K562 (cell line): Measurements from ENCODE around the gene PRMT2. TPM values are rescaled to one million over a fixed set of nuclear protein-coding genes. Genes with fewer than 3 reads are reported as not detected.

Source experiments
- ARNT ChIP-seq, 2 experiments: fragments of 450-650 bp; IDR thresholded peaks; 2 replicates each; pipeline ENCODE4 v1.6.1; 2016; ENCODE audit warnings: mild to moderate bottlenecking in 1 of 2
- CHAMP1 ChIP-seq: fragments of 450-650 bp; IDR thresholded peaks from 2 replicates; pipeline ENCODE4 v1.6.1; 2016; ENCODE audit warnings: mild to moderate bottlenecking
- FOXM1 ChIP-seq, 2 experiments: fragments of 450-650 bp in 1 of 2; sonication (generic) in 1 of 2; formaldehyde crosslinking in 1 of 2; IDR thresholded peaks; 2 replicates each; pipeline versions ENCODE4 v1.6.1 to v1.9.0; 2017 to 2022; ENCODE audit warnings: low read depth in 2 of 2, mild to moderate bottlenecking in 2 of 2, missing genetic modification reagents in 1 of 2, moderate library complexity in 1 of 2
- FUS ChIP-seq: fragments of 200-400 bp; formaldehyde crosslinking; optimal IDR thresholded peaks from 2 replicates; pipeline ENCODE3; 2017; ENCODE audit warnings: low read depth, low read length
- GABPB2 ChIP-seq: fragments of 250-450 bp; sonication (Bioruptor Pico); conservative IDR thresholded peaks from 2 replicates; pipeline ENCODE4 v1.5.1; 2021; ENCODE audit warnings: mild to moderate bottlenecking
- HDAC3 ChIP-seq: fragments of 450-650 bp; IDR thresholded peaks from 2 replicates; pipeline ENCODE4 v1.6.1; 2018; ENCODE audit warnings: borderline replicate concordance, mild to moderate bottlenecking, moderate library complexity; ENCODE audit not compliant: partially characterized antibody
- KDM2B ChIP-seq: fragments of 250-450 bp; sonication (Bioruptor Pico); IDR thresholded peaks from 2 replicates; pipeline ENCODE4 v1.8.0; 2021; ENCODE audit warnings: mild to moderate bottlenecking, moderate library complexity
- NCOA6 ChIP-seq: fragments of 450-650 bp; IDR thresholded peaks from 2 replicates; pipeline ENCODE4 v1.6.1; 2017; ENCODE audit warnings: mild to moderate bottlenecking
- NR2C1 ChIP-seq, 2 experiments: fragments of 450-650 bp; IDR thresholded peaks; 2 replicates each; pipeline ENCODE4 v1.6.1; 2017; ENCODE audit warnings: mild to moderate bottlenecking in 2 of 2, antibody characterized with exemption in 1 of 2, inconsistent platforms in 1 of 2, missing compliant biosample characterization in 1 of 2, missing genetic modification characterization in 1 of 2
- PHB ChIP-seq: fragments of 250-450 bp; sonication (Bioruptor Pico); IDR thresholded peaks from 2 replicates; pipeline ENCODE4 v1.5.0; 2021
- SIX5 ChIP-seq, 2 experiments: IDR thresholded peaks; 2 replicates each; pipeline ENCODE4 v1.6.1; 2011; ENCODE audit warnings: low read length in 2 of 2, borderline replicate concordance in 1 of 2, low read depth in 1 of 2, mild to moderate bottlenecking in 1 of 2, moderate library complexity in 1 of 2; ENCODE audit not compliant: insufficient read depth in 1 of 2
- TAL1 ChIP-seq: fragments of 450-650 bp; IDR thresholded peaks from 2 replicates; pipeline ENCODE4 v1.6.1; 2016; ENCODE audit warnings: mild to moderate bottlenecking
- TFE3 ChIP-seq: fragments of 450-650 bp; formaldehyde crosslinking; IDR thresholded peaks from 2 replicates; pipeline ENCODE4 v1.4.0; 2020; ENCODE audit warnings: mild to moderate bottlenecking, mixed read lengths
- ZBTB43 ChIP-seq: sonication (generic); formaldehyde crosslinking; IDR thresholded peaks from 2 replicates; pipeline ENCODE4 v1.8.0; 2023; ENCODE audit warnings: mild to moderate bottlenecking, missing genetic modification reagents
- ZKSCAN8 ChIP-seq: fragments of 200-800 bp; sonication (Bioruptor generic); IDR thresholded peaks from 2 replicates; pipeline ENCODE4 v1.6.1; 2016; ENCODE audit warnings: missing genetic modification characterization, missing compliant biosample characterization
- ZNF449 ChIP-seq: fragments of 250-450 bp; sonication (Bioruptor Pico); IDR thresholded peaks from 2 replicates; pipeline ENCODE4 v1.8.0; 2022; ENCODE audit warnings: moderate library complexity, mild to moderate bottlenecking, inconsistent platforms
- ZNF512 ChIP-seq: IDR thresholded peaks from 2 replicates; pipeline ENCODE4 v1.6.1; 2016; ENCODE audit warnings: missing genetic modification characterization, missing compliant biosample characterization
- polyA plus RNA-seq, 8 experiments: library from polyadenylated mRNA; depleted of rRNA in 4 of 8; stranded (reverse) in 5 of 8; unstranded in 3 of 8; fragments of >200 nt; fragmentation: Nextera tagmentation in 2 of 8; fragmentation: Illumina TruSeq in 1 of 8; extraction: Ambion mirVana in 2 of 8; extraction: Trizol in 1 of 8; gene quantifications; 2 replicates each; pipeline versions ENCODE4 v1.2.1 to v1.2.3, GENCODE V29; 2011 to 2014; ENCODE audit warnings: inconsistent platforms in 1 of 8, missing spikeins in 1 of 8
- total RNA-seq, 7 experiments: library from RNA; depleted of rRNA in 6 of 7; stranded (reverse); fragments of >200 nt in 6 of 7; fragmentation: Illumina TruSeq in 2 of 7; extraction: Trizol in 2 of 7; gene quantifications; 2 replicates each; pipeline versions ENCODE4 v1.2.1 to v1.2.3, GENCODE V29; 2011 to 2021; ENCODE audit warnings: low replicate concordance in 1 of 7

The PRMT2 gene
- total and polyA plus RNA-seq, 9 of the 15 experiments (the other 6 are each of a cell fraction or from before 2014, with no cell fraction given) = 37.2 to 85.7 (median 59.3) TPM

- TF ChIP-seq FOXM1 (IDR thresholded peaks at IDR 0.05; ENCODE audit: low read depth) (no peak), FOXM1 (CRISPR knock-in tag; IDR thresholded peaks at IDR 0.05; ENCODE audit: low read depth) (no peak; the same call in none of the 2 replicates), TFE3 (no peak), ZBTB43 (CRISPR knock-in tag) (no peak), ZNF512 (no peak), NCOA6 (no peak), KDM2B (CRISPR knock-in tag) (0 out of 2 replicates have a peak, but pooled peaks have one; percentile 19), ARNT (IDR thresholded peaks at IDR 0.05) (no peak), PHB (CRISPR knock-in tag) (peak; percentile 96), GABPB2 (CRISPR knock-in tag) (peak; percentile 82; the same call in 1 of the 2 replicates), ZNF449 (CRISPR knock-in tag) (no peak), CHAMP1 (no peak), FUS (no peak), NR2C1 (IDR thresholded peaks at IDR 0.05) (no peak), NR2C1 (tag; IDR thresholded peaks at IDR 0.05) (no peak), HDAC3 (no peak), ZKSCAN8 (CRISPR knock-in tag) (no peak), SIX5 (IDR thresholded peaks at IDR 0.05; ENCODE audit: borderline replicate concordance in 1 of 2, insufficient read depth in 1 of 2, low read depth in 1 of 2, low read length in 2 of 2) (no peak), TAL1 (no peak)
Measured at GRCh38 chr21:46635324-46636180, at the start of gene PRMT2 (continued).
